HEK293 (cell line): Measurements from ENCODE around the gene CDK17.

ENCODE experiments used
- CTCF ChIA-PET: fragments of 350-600 bp; formaldehyde crosslinking; extraction: SDS; loops from one replicate; lab custom pipeline; 2021; ENCODE audit warnings: antibody characterized with exemption; lab: Yijun Ruan, JAX
- POLR2A ChIA-PET: fragments of 300-600 bp; formaldehyde crosslinking; extraction: SDS; loops from one replicate; lab custom pipeline; 2020; ENCODE audit warnings: antibody characterized with exemption, inconsistent platforms; lab: Yijun Ruan, JAX
- H3K27ac ChIP-seq: fragments of 200-500 bp; sonication (Bioruptor generic); 2 replicates; pipeline ENCODE4 v1.5.1; 2014; ENCODE audit warnings: low read depth, low read length, control low read depth, inconsistent platforms; ENCODE audit errors: extremely low read depth
- H3K36me3 ChIP-seq, 2 experiments: fragments of 200-500 bp in 1 of 2; sonication (Bioruptor generic) in 1 of 2; 1 replicate in 1 of 2; 2 replicates in 1 of 2; pipeline ENCODE4 v1.5.1; 2014 to 2017; ENCODE audit warnings: inconsistent platforms in 2 of 2, low read length in 2 of 2; ENCODE audit not compliant: control insufficient read depth in 2 of 2, insufficient read depth in 1 of 2
- H3K4me1 ChIP-seq: fragments of 200-500 bp; sonication (Bioruptor generic); 2 replicates; pipeline ENCODE4 v1.5.1; 2014; ENCODE audit warnings: mild to moderate bottlenecking, low read length, inconsistent platforms; ENCODE audit not compliant: control insufficient read depth, insufficient read depth
- H3K4me3 ChIP-seq: 2 replicates; pipeline ENCODE4 v1.5.1; 2011; ENCODE audit warnings: low read depth, mild to moderate bottlenecking, control low read depth, low read length, moderate library complexity
- H3K9me3 ChIP-seq: fragments of 200-500 bp; sonication (Bioruptor generic); 2 replicates; pipeline ENCODE4 v1.5.1; 2014; ENCODE audit warnings: low read depth, low read length, inconsistent platforms; ENCODE audit not compliant: control insufficient read depth, insufficient read depth
- GFI1B ChIP-seq: fragments of 450-650 bp; formaldehyde crosslinking; IDR thresholded peaks from 2 replicates; pipeline ENCODE4 v1.5.1; 2016; ENCODE audit warnings: missing biosample characterization, missing genetic modification characterization
- SP3 ChIP-seq: fragments of 450-650 bp; formaldehyde crosslinking; IDR thresholded peaks from 2 replicates; pipeline ENCODE4 v1.5.1; 2016; ENCODE audit warnings: missing biosample characterization, missing genetic modification characterization
- ZBTB6 ChIP-seq: fragments of 450-650 bp; formaldehyde crosslinking; IDR thresholded peaks from 2 replicates; pipeline ENCODE4 v1.5.1; 2017; ENCODE audit warnings: missing biosample characterization, missing genetic modification characterization
- ZBTB7A ChIP-seq: fragments of 450-650 bp; formaldehyde crosslinking; IDR thresholded peaks from 2 replicates; pipeline ENCODE4 v1.5.1; 2016; ENCODE audit warnings: low read depth, missing biosample characterization, missing genetic modification characterization
- ZNF19 ChIP-seq: fragments of 450-650 bp; formaldehyde crosslinking; IDR thresholded peaks from 2 replicates; pipeline ENCODE4; 2016; ENCODE audit warnings: missing biosample characterization, missing genetic modification characterization, low read depth
- ZNF341 ChIP-seq: fragments of 450-650 bp; formaldehyde crosslinking; IDR thresholded peaks from 2 replicates; pipeline ENCODE4; 2016; ENCODE audit warnings: low read depth, missing biosample characterization, missing genetic modification characterization
- ZNF394 ChIP-seq: fragments of 450-650 bp; formaldehyde crosslinking; IDR thresholded peaks from 2 replicates; pipeline ENCODE4 v1.5.1; 2016; ENCODE audit warnings: missing biosample characterization, missing genetic modification characterization, mild to moderate bottlenecking, moderate library complexity, borderline replicate concordance
- ZNF433 ChIP-seq: fragments of 450-650 bp; formaldehyde crosslinking; IDR thresholded peaks from 2 replicates; pipeline ENCODE4 v1.5.1; 2016; ENCODE audit warnings: missing biosample characterization, missing genetic modification characterization, low read depth
- ZNF544 ChIP-seq: fragments of 450-650 bp; formaldehyde crosslinking; IDR thresholded peaks from 2 replicates; pipeline ENCODE4 v1.5.0; 2017; ENCODE audit warnings: missing biosample characterization, missing genetic modification characterization
- ZNF560 ChIP-seq: fragments of 450-650 bp; formaldehyde crosslinking; IDR thresholded peaks from 2 replicates; pipeline ENCODE4 v1.5.1; 2017; ENCODE audit warnings: missing biosample characterization, missing genetic modification characterization, borderline replicate concordance
- ZNF571 ChIP-seq: fragments of 450-650 bp; formaldehyde crosslinking; IDR thresholded peaks from 2 replicates; pipeline ENCODE4 v1.5.0; 2017; ENCODE audit warnings: missing biosample characterization, missing genetic modification characterization
- ZNF585B ChIP-seq: fragments of 450-650 bp; formaldehyde crosslinking; IDR thresholded peaks from 2 replicates; pipeline ENCODE4 v1.5.1; 2016; ENCODE audit warnings: missing biosample characterization, missing genetic modification characterization
- ZNF621 ChIP-seq: fragments of 450-650 bp; formaldehyde crosslinking; IDR thresholded peaks from 2 replicates; pipeline ENCODE4 v1.5.1; 2017; ENCODE audit warnings: missing biosample characterization, missing genetic modification characterization
- ZNF629 ChIP-seq: fragments of 450-650 bp; formaldehyde crosslinking; IDR thresholded peaks from 2 replicates; pipeline ENCODE4 v1.5.1; 2017; ENCODE audit warnings: missing biosample characterization, missing genetic modification characterization
- ZNF639 ChIP-seq: fragments of 450-650 bp; formaldehyde crosslinking; IDR thresholded peaks from 2 replicates; pipeline ENCODE4 v1.5.1; 2016; ENCODE audit warnings: missing biosample characterization, missing genetic modification characterization
- ZNF776 ChIP-seq: fragments of 450-650 bp; formaldehyde crosslinking; IDR thresholded peaks from 2 replicates; pipeline ENCODE4 v1.5.0; 2017; ENCODE audit warnings: missing biosample characterization, missing genetic modification characterization, borderline replicate concordance
- ZNF837 ChIP-seq: fragments of 450-650 bp; formaldehyde crosslinking; IDR thresholded peaks from 2 replicates; pipeline ENCODE4 v1.5.1; 2016; ENCODE audit warnings: missing biosample characterization, missing genetic modification characterization
- TF ChIP-seq, protein P1 (sequence below): fragments of 450-650 bp; formaldehyde crosslinking; IDR thresholded peaks from 2 replicates; pipeline ENCODE4 v1.5.1; 2016; ENCODE audit warnings: missing biosample characterization, missing genetic modification characterization
- TF ChIP-seq, protein P2 (sequence below): fragments of 450-650 bp; formaldehyde crosslinking; IDR thresholded peaks from 2 replicates; pipeline ENCODE4 v1.5.1; 2017; ENCODE audit warnings: missing biosample characterization, missing genetic modification characterization
- TF ChIP-seq, protein P3 (sequence below): fragments of 450-650 bp; formaldehyde crosslinking; IDR thresholded peaks from 2 replicates; pipeline ENCODE4 v1.5.1; 2017; ENCODE audit warnings: missing biosample characterization, missing genetic modification characterization

CDK17 gene

DNA sequence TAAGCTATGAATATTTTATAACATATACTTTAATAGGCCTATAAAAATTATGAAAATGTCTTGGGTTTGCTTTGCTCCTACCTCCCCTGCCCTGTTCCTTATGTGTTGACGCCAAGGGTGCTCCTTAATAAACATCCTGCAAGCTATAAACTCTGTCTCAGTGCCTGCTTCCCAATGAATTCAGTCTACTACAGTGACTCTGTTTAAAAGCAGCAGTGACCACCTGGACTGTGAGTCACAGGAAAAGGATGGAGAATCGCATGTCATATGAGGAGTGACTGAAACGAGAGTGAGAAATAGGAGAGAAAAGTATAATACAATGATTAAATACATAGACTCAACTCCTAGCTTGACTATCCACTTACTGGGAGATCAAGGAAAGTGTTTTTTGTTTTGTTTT is 48.1 kb upstream of the CDK17 start (continued):
- TF ChIP-seq, protein P1, sequence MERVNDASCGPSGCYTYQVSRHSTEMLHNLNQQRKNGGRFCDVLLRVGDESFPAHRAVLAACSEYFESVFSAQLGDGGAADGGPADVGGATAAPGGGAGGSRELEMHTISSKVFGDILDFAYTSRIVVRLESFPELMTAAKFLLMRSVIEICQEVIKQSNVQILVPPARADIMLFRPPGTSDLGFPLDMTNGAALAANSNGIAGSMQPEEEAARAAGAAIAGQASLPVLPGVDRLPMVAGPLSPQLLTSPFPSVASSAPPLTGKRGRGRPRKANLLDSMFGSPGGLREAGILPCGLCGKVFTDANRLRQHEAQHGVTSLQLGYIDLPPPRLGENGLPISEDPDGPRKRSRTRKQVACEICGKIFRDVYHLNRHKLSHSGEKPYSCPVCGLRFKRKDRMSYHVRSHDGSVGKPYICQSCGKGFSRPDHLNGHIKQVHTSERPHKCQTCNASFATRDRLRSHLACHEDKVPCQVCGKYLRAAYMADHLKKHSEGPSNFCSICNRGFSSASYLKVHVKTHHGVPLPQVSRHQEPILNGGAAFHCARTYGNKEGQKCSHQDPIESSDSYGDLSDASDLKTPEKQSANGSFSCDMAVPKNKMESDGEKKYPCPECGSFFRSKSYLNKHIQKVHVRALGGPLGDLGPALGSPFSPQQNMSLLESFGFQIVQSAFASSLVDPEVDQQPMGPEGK: no peak

- no peaks in the 10 kb centered on the region for H3K9me3 ChIP-seq
- no peak overlapping the region for H3K4me3 ChIP-seq
- TF ChIP-seq ZNF19 (tag by site-specific recombination): no peak
- no peak overlapping the region for H3K27ac ChIP-seq
- H3K4me1 ChIP-seq: no peaks in the 10 kb centered on the region
- CTCF ChIA-PET: interaction anchor here (1.1 kb wide), 1 partner anchor 232 kb away, joined by 4 read pairs; no protein-coding TSS in a partner anchor
- POLR2A ChIA-PET: interaction anchor here (0.7 kb wide), 1 partner anchor 54 kb away, joined by 8 read pairs; no protein-coding TSS in a partner anchor
- H3K36me3 ChIP-seq: no peaks in the 10 kb centered on the region
Observed at GRCh38 chr12:96447256-96447655, 47.0 kb upstream of the CDK17 start.

DNA sequence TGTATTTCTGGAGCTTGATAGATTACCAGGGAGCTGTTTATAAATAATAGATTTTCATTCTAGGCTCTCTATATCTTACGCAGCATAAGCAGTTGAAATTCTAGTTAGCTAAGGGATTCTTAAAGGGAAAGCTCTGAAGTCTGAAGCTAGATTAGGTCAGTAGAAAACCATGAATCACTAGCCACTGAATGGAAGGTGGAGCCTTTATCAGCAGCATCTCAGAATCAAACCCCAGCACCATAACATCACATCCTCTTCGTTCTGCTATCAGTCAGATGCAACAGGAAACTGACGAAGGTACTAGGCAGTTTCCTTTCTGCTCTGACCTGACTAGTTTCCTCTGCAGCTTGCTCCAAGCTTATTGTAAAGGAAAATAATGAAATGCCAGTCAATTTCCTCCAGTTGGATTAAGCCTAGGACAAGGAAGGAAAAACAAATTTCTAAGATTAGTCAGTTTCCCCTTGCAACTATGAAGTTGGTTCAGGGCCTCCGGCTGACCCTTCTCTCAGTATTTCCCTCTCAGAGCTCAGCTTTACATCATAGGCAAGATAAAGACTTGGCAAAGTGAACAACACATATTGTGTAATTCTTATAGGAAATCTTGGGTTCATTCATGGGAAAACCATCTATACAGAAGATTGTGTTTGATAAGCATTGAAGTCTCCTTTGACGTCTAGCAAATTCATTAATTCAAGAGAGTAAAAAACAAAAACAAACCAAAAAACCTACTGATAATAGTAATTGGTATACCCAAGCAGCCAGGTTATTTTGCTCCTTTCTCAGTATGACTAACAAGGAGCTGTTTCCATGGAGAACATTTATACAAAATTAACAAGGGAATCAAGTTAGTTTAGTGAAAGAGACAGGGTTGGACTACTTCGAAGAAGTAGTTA is 45.7 kb upstream of the CDK17 start:
- TF ChIP-seq ZNF629: no peak
- no peak for TF ChIP-seq ZBTB7A
- no peak for TF ChIP-seq ZNF639 (tag by site-specific recombination)
- Histone ChIP-seq H3K36me3 (no peaks in the 10 kb centered on the region), H3K4me1 (no peaks in the 10 kb centered on the region), H3K27ac (no peak overlapping the region), H3K4me3 (no peak overlapping the region), H3K9me3 (no peaks in the 10 kb centered on the region)
- ChIA-PET POLR2A (no interaction called here), CTCF (interaction anchor here (0.6 kb wide), 2 partner anchors 18 to 71 kb away, joined by 3 read pairs; no protein-coding TSS in a partner anchor)

GRCh38 chr12:96444399-96444798 is 44.2 kb upstream of the CDK17 start:
- H3K27ac ChIP-seq: no peak overlapping the region
- POLR2A ChIA-PET: no interaction called here
- no peak for TF ChIP-seq ZNF394 (tag by site-specific recombination)
- TF ChIP-seq ZNF837 (tag by site-specific recombination): no peak
- no peak for TF ChIP-seq ZNF585B
- TF ChIP-seq ZNF776 (tag by site-specific recombination): no peak
- no peak for TF ChIP-seq ZNF621 (tag by site-specific recombination)
- no peak for TF ChIP-seq ZNF560 (tag by site-specific recombination)
- TF ChIP-seq ZNF544: no peak
- TF ChIP-seq, protein P2, sequence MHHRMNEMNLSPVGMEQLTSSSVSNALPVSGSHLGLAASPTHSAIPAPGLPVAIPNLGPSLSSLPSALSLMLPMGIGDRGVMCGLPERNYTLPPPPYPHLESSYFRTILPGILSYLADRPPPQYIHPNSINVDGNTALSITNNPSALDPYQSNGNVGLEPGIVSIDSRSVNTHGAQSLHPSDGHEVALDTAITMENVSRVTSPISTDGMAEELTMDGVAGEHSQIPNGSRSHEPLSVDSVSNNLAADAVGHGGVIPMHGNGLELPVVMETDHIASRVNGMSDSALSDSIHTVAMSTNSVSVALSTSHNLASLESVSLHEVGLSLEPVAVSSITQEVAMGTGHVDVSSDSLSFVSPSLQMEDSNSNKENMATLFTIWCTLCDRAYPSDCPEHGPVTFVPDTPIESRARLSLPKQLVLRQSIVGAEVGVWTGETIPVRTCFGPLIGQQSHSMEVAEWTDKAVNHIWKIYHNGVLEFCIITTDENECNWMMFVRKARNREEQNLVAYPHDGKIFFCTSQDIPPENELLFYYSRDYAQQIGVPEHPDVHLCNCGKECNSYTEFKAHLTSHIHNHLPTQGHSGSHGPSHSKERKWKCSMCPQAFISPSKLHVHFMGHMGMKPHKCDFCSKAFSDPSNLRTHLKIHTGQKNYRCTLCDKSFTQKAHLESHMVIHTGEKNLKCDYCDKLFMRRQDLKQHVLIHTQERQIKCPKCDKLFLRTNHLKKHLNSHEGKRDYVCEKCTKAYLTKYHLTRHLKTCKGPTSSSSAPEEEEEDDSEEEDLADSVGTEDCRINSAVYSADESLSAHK (tag by site-specific recombination): no peak
- TF ChIP-seq, protein P3, sequence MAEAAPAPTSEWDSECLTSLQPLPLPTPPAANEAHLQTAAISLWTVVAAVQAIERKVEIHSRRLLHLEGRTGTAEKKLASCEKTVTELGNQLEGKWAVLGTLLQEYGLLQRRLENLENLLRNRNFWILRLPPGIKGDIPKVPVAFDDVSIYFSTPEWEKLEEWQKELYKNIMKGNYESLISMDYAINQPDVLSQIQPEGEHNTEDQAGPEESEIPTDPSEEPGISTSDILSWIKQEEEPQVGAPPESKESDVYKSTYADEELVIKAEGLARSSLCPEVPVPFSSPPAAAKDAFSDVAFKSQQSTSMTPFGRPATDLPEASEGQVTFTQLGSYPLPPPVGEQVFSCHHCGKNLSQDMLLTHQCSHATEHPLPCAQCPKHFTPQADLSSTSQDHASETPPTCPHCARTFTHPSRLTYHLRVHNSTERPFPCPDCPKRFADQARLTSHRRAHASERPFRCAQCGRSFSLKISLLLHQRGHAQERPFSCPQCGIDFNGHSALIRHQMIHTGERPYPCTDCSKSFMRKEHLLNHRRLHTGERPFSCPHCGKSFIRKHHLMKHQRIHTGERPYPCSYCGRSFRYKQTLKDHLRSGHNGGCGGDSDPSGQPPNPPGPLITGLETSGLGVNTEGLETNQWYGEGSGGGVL (tag by site-specific recombination): no peak
- TF ChIP-seq ZNF433 (tag by site-specific recombination): no peak
- TF ChIP-seq ZNF341 (tag by site-specific recombination): no peak
- TF ChIP-seq GFI1B: no peak
- no peak for TF ChIP-seq ZNF571
- no peak for TF ChIP-seq SP3 (tag by site-specific recombination)
- no peak for TF ChIP-seq ZBTB6

More at GRCh38 chr12:96444399-96444798, 44.2 kb upstream of the CDK17 start:
- Histone ChIP-seq H3K9me3 (no peaks in the 10 kb centered on the region), H3K36me3 (no peaks in the 10 kb centered on the region), H3K4me3 (no peak overlapping the region), H3K4me1 (no peaks in the 10 kb centered on the region)
- CTCF ChIA-PET: interaction anchor here (0.7 kb wide), 1 partner anchor 83 kb away, joined by 4 read pairs; no protein-coding TSS in a partner anchor
